GM23338 (cell line): Measurements from ENCODE around the gene ASB15. TPM values are rescaled to one million over a fixed set of nuclear protein-coding genes. Genes with fewer than 3 reads are reported as not detected.

ENCODE experiments used
- ATAC-seq: fragments of 200-7000 bp; cut with Tn5 transposase; 3 replicates; pipeline ENCODE4 v1.9.1; 2020
- DNase-seq: peaks from one replicate; pipeline ENCODE4 v3.0.0-alpha.2; 2015; ENCODE audit warnings: low spot score
- H2AFZ ChIP-seq: fragments of 200-600 bp; sonication (generic); 2 replicates; pipeline ENCODE4 v1.8.0; 2016; ENCODE audit warnings: antibody characterized with exemption, mild to moderate bottlenecking, moderate library complexity
- H3F3A ChIP-seq: fragments of 200-600 bp; sonication (generic); replicated peaks from 2 replicates; pipeline ENCODE4 v1.8.0; 2017; ENCODE audit warnings: antibody characterized with exemption, mixed run types, low read depth
- H3K27ac ChIP-seq: fragments of 200-600 bp; sonication (generic); 2 replicates; pipeline ENCODE4 v1.6.1; 2016; ENCODE audit warnings: low read depth
- H3K27me3 ChIP-seq: fragments of 200-600 bp; sonication (generic); 2 replicates; pipeline ENCODE4 v1.8.0; 2016; ENCODE audit warnings: mild to moderate bottlenecking, mixed run types, moderate library complexity; ENCODE audit not compliant: insufficient read depth
- H3K36me3 ChIP-seq: fragments of 200-600 bp; sonication (generic); 2 replicates; pipeline ENCODE4 v1.8.0; 2016; ENCODE audit warnings: mild to moderate bottlenecking; ENCODE audit not compliant: insufficient read depth
- H3K4me1 ChIP-seq: fragments of 200-600 bp; sonication (generic); 2 replicates; pipeline ENCODE4 v1.8.0; 2016; ENCODE audit warnings: mild to moderate bottlenecking, moderate library complexity; ENCODE audit not compliant: insufficient read depth
- H3K4me2 ChIP-seq: fragments of 200-600 bp; sonication (generic); 2 replicates; pipeline ENCODE4 v1.7.1; 2017; ENCODE audit warnings: mixed run types
- H3K4me3 ChIP-seq: fragments of 200-600 bp; sonication (generic); 2 replicates; pipeline ENCODE4 v1.6.1; 2016; ENCODE audit warnings: mixed run types
- H3K79me2 ChIP-seq: fragments of 200-600 bp; sonication (generic); replicated peaks from 2 replicates; pipeline ENCODE4 v1.8.0; 2017; ENCODE audit warnings: mild to moderate bottlenecking; ENCODE audit not compliant: insufficient read depth
- H3K9me2 ChIP-seq: fragments of 200-600 bp; sonication (generic); 2 replicates; pipeline ENCODE4 v1.8.0; 2017; ENCODE audit not compliant: insufficient read depth
- H4K20me1 ChIP-seq: fragments of 200-600 bp; sonication (generic); replicated peaks from 2 replicates; pipeline ENCODE4 v1.8.0; 2017; ENCODE audit warnings: mild to moderate bottlenecking; ENCODE audit not compliant: insufficient read depth
- H3K27ac Mint-ChIP-seq: 2 replicates; pipeline ENCODE4 v1.8.0; 2020; ENCODE audit warnings: inconsistent platforms, mild to moderate bottlenecking, moderate library complexity, mixed read lengths
- H3K27me3 Mint-ChIP-seq: 3 replicates; pipeline ENCODE4 v1.8.0; 2022; ENCODE audit warnings: low read depth, mild to moderate bottlenecking, moderate library complexity, mixed read lengths, inconsistent platforms; ENCODE audit not compliant: insufficient read depth, poor library complexity
- H3K36me3 Mint-ChIP-seq: 3 replicates; pipeline ENCODE4 v1.8.0; 2021; ENCODE audit warnings: low read depth, mild to moderate bottlenecking, inconsistent platforms, moderate library complexity, mixed read lengths
- H3K4me1 Mint-ChIP-seq: 3 replicates; pipeline ENCODE4 v1.8.0; 2020; ENCODE audit warnings: mild to moderate bottlenecking, inconsistent platforms, mixed read lengths
- H3K4me3 Mint-ChIP-seq: 3 replicates; pipeline ENCODE4 v1.8.0; 2021; ENCODE audit warnings: moderate library complexity, mild to moderate bottlenecking, inconsistent platforms, mixed read lengths
- H3K9me3 Mint-ChIP-seq: 3 replicates; pipeline ENCODE4 v1.8.0; 2020; ENCODE audit warnings: moderate library complexity, mild to moderate bottlenecking, inconsistent platforms, mixed read lengths
- CREB1 ChIP-seq: fragments of 250-450 bp; sonication (Bioruptor Pico); IDR thresholded peaks from 2 replicates; pipeline ENCODE4 v1.5.0; 2020; ENCODE audit warnings: low read depth, mild to moderate bottlenecking, moderate library complexity
- EZH2 ChIP-seq: fragments of 200-600 bp; sonication (generic); IDR thresholded peaks from one replicate; pipeline ENCODE4 v1.8.0; 2017; ENCODE audit warnings: antibody characterized with exemption, mild to moderate bottlenecking, low read depth; ENCODE audit not compliant: unreplicated experiment
- EZH2phosphoT487 ChIP-seq: fragments of 200-600 bp; sonication (generic); IDR thresholded peaks from one replicate; pipeline ENCODE4 v1.8.1; 2018; ENCODE audit warnings: antibody characterized with exemption; ENCODE audit not compliant: unreplicated experiment
- JUNB ChIP-seq: IDR thresholded peaks from one replicate; pipeline ENCODE4 v1.6.1; 2016; ENCODE audit warnings: antibody characterized with exemption; ENCODE audit not compliant: unreplicated experiment
- POLR2AphosphoS5 ChIP-seq: IDR thresholded peaks from 2 replicates; pipeline ENCODE4 v1.6.1; 2016; ENCODE audit warnings: antibody characterized with exemption, low read depth
- STAT1 ChIP-seq: IDR thresholded peaks from one replicate; pipeline ENCODE4 v1.6.1; 2016; ENCODE audit warnings: antibody characterized with exemption; ENCODE audit not compliant: unreplicated experiment
- ZNF114 ChIP-seq: fragments of 250-450 bp; sonication (Bioruptor Pico); IDR thresholded peaks from 2 replicates; pipeline ENCODE4 v1.5.0; 2020; ENCODE audit warnings: mild to moderate bottlenecking, moderate library complexity
- ZNF331 ChIP-seq: fragments of 250-450 bp; sonication (Bioruptor Pico); IDR thresholded peaks from 2 replicates; pipeline ENCODE4 v1.5.0; 2020; ENCODE audit warnings: low read depth, mild to moderate bottlenecking, moderate library complexity
- polyA plus RNA-seq: library from polyadenylated mRNA; unstranded; fragments of >200 nt; fragmentation: Nextera tagmentation; extraction: Ambion mirVana; gene quantifications from 2 replicates; pipeline ENCODE4 v1.2.1, GENCODE V29; 2016
- total RNA-seq: library from RNA; depleted of rRNA; stranded (reverse); fragments of >200 nt; shearing (Covaris generic); gene quantifications from 2 replicates; pipeline ENCODE4 v1.2.3, GENCODE V29; 2014
- TF ChIP-seq, protein P1 (sequence below): IDR thresholded peaks from 2 replicates; pipeline ENCODE4 v1.6.1; 2016; ENCODE audit warnings: antibody characterized with exemption
- TF ChIP-seq, protein P2 (sequence below): fragments of 250-450 bp; sonication (Bioruptor Pico); IDR thresholded peaks from 2 replicates; pipeline ENCODE4 v1.5.0; 2020; ENCODE audit warnings: mild to moderate bottlenecking, moderate library complexity

ASB15 gene
- total and polyA plus RNA-seq, 2 experiments from 2014 or later = not detected

DNA sequence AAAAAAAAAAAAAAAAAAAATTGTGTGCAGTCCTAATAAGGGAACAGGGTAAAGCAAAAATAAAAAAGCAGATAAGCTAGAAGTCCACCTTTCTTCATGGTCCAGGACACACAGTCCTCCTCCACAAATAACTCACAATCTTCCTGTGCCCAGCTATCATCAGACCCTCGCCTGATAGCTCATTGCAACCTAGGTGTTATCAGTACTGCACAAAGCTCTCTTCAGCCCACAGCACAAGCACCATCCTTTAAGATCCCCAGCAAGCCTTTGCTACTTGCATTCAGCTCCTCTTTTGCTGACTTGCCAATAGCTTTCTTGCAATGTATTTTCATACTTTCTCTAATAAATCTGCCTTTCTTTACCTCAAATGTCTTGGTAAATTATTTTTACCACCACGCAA lies 49.0 kb upstream of the ASB15 start (continued):
- TF ChIP-seq CREB1 (CRISPR knock-in tag) (no peak), EZH2 (no peak)

DNA sequence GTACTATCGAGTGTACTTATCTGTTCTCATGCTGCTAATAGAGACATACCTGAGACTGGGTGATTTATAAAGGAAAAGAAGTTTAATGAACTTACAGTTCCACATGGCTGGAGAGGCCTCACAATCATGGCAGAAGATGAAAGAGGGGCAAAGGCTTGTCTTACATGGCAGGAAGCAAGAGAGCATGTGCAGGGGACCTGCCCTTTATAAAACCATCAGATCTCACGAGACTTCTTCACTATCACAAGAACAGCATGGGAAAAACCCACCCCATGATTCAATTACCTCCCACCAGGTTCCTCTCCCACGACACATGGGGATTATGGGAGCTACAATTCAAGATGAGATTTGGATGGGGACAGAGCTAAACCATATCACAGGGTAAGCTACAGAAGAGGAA lies 48.5 kb upstream of the ASB15 start:
- H3K27me3 Mint-ChIP-seq = no peaks in the 10 kb centered on the region
- ATAC-seq (no peak), DNase-seq (no peak)
- no peak overlapping the region for H3K4me3 Mint-ChIP-seq
- no peaks in the 10 kb centered on the region for H3K27me3 ChIP-seq
- H3K9me3 Mint-ChIP-seq = no peaks in the 10 kb centered on the region
- TF ChIP-seq EZH2phosphoT487 = no peak
- TF ChIP-seq POLR2AphosphoS5 = no peak
- TF ChIP-seq, protein P1, sequence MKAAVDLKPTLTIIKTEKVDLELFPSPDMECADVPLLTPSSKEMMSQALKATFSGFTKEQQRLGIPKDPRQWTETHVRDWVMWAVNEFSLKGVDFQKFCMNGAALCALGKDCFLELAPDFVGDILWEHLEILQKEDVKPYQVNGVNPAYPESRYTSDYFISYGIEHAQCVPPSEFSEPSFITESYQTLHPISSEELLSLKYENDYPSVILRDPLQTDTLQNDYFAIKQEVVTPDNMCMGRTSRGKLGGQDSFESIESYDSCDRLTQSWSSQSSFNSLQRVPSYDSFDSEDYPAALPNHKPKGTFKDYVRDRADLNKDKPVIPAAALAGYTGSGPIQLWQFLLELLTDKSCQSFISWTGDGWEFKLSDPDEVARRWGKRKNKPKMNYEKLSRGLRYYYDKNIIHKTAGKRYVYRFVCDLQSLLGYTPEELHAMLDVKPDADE = no peak
- no peak for TF ChIP-seq STAT1
- H4K20me1 ChIP-seq = no peaks in the 10 kb centered on the region; the same call in 1 of the 2 replicates
- peaks cover 8% of the 10 kb centered on the region; the same call in 1 of the 2 replicates for H3K4me1 ChIP-seq
- no peaks in the 10 kb centered on the region for H3F3A ChIP-seq
- peaks cover 8% of the 10 kb centered on the region for H3K36me3 ChIP-seq
- no peaks in the 10 kb centered on the region for H3K9me2 ChIP-seq
- H3K27ac ChIP-seq = no peak overlapping the region
- H3K4me2 ChIP-seq = no peak overlapping the region
- no peak overlapping the region for H3K4me3 ChIP-seq
- H2AFZ ChIP-seq = no peak overlapping the region
- H3K36me3 Mint-ChIP-seq = peaks cover 34% of the 10 kb centered on the region
- no peaks in the 10 kb centered on the region; the same call in 1 of the 3 replicates for H3K4me1 Mint-ChIP-seq
- peaks cover 60% of the 10 kb centered on the region for H3K79me2 ChIP-seq
- no peak overlapping the region for H3K27ac Mint-ChIP-seq

DNA sequence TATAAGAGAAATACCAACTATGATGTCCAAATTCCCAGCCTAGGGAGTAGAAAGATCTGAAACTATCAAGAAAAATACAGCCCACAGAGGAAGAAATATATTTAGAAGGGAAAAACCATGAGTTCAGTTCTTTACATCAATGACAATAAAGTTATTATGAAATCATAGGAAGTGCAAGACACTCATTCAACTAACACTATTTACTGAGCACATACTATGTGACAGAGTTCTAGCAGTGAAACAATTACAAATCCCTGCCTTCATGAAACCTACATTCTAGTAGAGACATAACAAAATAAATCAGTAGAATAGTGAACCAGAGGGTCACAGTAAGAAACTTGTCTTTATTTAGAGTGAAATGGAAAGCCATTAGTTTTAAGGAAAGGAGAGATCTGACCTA lies 46.1 kb upstream of the ASB15 start:
- Mint-ChIP-seq H3K4me3 (no peak overlapping the region), H3K36me3 (peaks cover 19% of the 10 kb centered on the region), H3K9me3 (no peaks in the 10 kb centered on the region), H3K27me3 (no peaks in the 10 kb centered on the region), H3K4me1 (no peaks in the 10 kb centered on the region; the same call in 1 of the 3 replicates), H3K27ac (no peak overlapping the region)
- Histone ChIP-seq H3K4me1 (peaks cover 10% of the 10 kb centered on the region; the same call in 1 of the 2 replicates), H4K20me1 (no peaks in the 10 kb centered on the region; the same call in 1 of the 2 replicates), H3K27me3 (no peaks in the 10 kb centered on the region), H3K4me3 (no peak overlapping the region), H3K9me2 (no peaks in the 10 kb centered on the region), H2AFZ (no peak overlapping the region), H3K4me2 (no peak overlapping the region), H3F3A (no peaks in the 10 kb centered on the region), H3K79me2 (peaks cover 60% of the 10 kb centered on the region), H3K36me3 (peaks cover 4% of the 10 kb centered on the region), H3K27ac (no peak overlapping the region)
- no peak for TF ChIP-seq JUNB
- TF ChIP-seq, protein P1 = no peak
- TF ChIP-seq ZNF114 (CRISPR knock-in tag) = no peak
- TF ChIP-seq ZNF331 (CRISPR knock-in tag) = no peak
- TF ChIP-seq EZH2phosphoT487 = no peak
- no peak for TF ChIP-seq STAT1
- TF ChIP-seq CREB1 (CRISPR knock-in tag) = no peak
- TF ChIP-seq, protein P2, sequence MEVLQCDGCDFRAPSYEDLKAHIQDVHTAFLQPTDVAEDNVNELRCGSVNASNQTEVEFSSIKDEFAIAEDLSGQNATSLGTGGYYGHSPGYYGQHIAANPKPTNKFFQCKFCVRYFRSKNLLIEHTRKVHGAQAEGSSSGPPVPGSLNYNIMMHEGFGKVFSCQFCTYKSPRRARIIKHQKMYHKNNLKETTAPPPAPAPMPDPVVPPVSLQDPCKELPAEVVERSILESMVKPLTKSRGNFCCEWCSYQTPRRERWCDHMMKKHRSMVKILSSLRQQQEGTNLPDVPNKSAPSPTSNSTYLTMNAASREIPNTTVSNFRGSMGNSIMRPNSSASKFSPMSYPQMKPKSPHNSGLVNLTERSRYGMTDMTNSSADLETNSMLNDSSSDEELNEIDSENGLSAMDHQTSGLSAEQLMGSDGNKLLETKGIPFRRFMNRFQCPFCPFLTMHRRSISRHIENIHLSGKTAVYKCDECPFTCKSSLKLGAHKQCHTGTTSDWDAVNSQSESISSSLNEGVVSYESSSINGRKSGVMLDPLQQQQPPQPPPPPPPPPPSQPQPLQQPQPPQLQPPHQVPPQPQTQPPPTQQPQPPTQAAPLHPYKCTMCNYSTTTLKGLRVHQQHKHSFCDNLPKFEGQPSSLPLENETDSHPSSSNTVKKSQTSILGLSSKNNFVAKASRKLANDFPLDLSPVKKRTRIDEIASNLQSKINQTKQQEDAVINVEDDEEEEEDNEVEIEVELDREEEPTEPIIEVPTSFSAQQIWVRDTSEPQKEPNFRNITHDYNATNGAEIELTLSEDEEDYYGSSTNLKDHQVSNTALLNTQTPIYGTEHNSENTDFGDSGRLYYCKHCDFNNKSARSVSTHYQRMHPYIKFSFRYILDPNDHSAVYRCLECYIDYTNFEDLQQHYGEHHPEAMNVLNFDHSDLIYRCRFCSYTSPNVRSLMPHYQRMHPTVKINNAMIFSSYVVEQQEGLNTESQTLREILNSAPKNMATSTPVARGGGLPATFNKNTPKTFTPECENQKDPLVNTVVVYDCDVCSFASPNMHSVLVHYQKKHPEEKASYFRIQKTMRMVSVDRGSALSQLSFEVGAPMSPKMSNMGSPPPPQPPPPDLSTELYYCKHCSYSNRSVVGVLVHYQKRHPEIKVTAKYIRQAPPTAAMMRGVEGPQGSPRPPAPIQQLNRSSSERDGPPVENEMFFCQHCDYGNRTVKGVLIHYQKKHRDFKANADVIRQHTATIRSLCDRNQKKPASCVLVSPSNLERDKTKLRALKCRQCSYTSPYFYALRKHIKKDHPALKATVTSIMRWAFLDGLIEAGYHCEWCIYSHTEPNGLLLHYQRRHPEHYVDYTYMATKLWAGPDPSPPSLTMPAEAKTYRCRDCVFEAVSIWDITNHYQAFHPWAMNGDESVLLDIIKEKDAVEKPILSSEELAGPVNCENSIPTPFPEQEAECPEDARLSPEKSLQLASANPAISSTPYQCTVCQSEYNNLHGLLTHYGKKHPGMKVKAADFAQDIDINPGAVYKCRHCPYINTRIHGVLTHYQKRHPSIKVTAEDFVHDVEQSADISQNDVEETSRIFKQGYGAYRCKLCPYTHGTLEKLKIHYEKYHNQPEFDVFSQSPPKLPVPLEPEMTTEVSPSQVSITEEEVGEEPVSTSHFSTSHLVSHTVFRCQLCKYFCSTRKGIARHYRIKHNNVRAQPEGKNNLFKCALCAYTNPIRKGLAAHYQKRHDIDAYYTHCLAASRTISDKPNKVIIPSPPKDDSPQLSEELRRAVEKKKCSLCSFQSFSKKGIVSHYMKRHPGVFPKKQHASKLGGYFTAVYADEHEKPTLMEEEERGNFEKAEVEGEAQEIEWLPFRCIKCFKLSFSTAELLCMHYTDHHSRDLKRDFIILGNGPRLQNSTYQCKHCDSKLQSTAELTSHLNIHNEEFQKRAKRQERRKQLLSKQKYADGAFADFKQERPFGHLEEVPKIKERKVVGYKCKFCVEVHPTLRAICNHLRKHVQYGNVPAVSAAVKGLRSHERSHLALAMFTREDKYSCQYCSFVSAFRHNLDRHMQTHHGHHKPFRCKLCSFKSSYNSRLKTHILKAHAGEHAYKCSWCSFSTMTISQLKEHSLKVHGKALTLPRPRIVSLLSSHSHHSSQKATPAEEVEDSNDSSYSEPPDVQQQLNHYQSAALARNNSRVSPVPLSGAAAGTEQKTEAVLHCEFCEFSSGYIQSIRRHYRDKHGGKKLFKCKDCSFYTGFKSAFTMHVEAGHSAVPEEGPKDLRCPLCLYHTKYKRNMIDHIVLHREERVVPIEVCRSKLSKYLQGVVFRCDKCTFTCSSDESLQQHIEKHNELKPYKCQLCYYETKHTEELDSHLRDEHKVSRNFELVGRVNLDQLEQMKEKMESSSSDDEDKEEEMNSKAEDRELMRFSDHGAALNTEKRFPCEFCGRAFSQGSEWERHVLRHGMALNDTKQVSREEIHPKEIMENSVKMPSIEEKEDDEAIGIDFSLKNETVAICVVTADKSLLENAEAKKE (CRISPR knock-in tag) = no peak
- no peak for DNase-seq
- ATAC-seq = no peak
